ENCODE data around the gene RTTN.

- TF ChIP-seq GATA3 (IDR thresholded peaks at IDR 0.05; ENCODE audit: low read depth, low read length) (no peak), GATA2 (IDR thresholded peaks at IDR 0.05; ENCODE audit: low read depth, low read length) (no peak)
Measured at GRCh38 chr18:70021498-70021897, 184.0 kb downstream of the RTTN start.
